ENCODE measurements around the gene TXNDC8. TPM values are rescaled to one million over a fixed set of nuclear protein-coding genes. Genes with fewer than 3 reads are reported as not detected.

TXNDC8 gene
- total RNA-seq, 2 donors from 2014 or later, result not detected

DNA sequence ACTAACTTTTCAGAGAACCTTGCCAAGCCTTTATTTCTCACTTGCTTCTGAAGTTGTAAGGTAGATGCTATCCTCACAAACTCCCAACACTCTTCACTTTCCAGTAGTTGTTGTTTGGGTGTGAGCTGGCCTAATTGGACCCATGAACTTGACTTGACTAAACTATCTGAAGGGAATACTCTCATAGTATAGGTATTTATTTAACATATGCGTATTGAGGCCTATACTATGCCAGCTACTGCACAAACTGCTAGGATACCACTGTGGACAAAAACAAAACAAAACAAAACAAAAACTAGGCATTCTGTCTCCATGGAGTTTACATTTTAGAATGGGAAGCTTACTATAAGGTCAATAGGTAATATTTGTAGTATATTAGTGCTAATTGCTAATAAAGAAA, 1.3 kb downstream of the TXNDC8 start:
- no peaks in the 10 kb centered on the region for H3K9me3 ChIP-seq
- H3K4me1 ChIP-seq (ENCODE audit: control insufficient read depth in 1 of 2, low read depth in 2 of 2), result peaks cover 0 to 10% of the 10 kb centered on the region in 2 donors
- H3K4me3 ChIP-seq, result no peak overlapping the region
- no peak for DNase-seq (ENCODE audit: low spot score)
- H3K27me3 ChIP-seq (replicated peaks; ENCODE audit: insufficient read depth), result no peaks in the 10 kb centered on the region
- no peak overlapping the region for H3K27ac ChIP-seq
- H3K36me3 ChIP-seq, result no peaks in the 10 kb centered on the region
- no peak for TF ChIP-seq CTCF (IDR thresholded peaks at IDR 0.05)
- ATAC-seq (ENCODE audit: insufficient number of reproducible peaks, low FRiP score, low read depth), result no peak

DNA sequence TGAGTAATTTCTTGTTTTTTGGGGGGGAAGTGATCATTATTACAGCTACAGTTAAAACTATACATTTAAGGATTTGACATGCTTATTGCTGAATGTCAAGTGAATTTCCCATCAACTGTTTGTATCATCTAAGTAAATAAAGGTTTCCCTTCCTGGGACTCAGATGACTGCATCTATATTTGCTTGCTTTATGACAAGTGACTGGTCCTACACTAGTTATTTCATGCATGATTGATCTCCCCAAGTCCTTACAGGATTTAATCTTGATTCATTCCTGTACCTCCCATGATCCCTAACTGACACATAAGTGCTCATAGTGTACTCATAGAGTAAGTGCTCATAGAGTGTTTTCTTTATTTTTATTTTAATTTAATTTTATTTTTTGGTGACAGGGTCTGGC, 2.8 kb downstream of the TXNDC8 start:
- Histone ChIP-seq H3K36me3 (no peaks in the 10 kb centered on the region), H3K9me3 (no peaks in the 10 kb centered on the region), H3K27ac (no peak overlapping the region), H3K4me1 (ENCODE audit: control insufficient read depth in 1 of 2, low read depth in 2 of 2) (peaks cover 0 to 10% of the 10 kb centered on the region in 2 donors), H3K4me3 (no peak overlapping the region), H3K27me3 (replicated peaks; ENCODE audit: insufficient read depth) (no peaks in the 10 kb centered on the region)
- DNase-seq (ENCODE audit: low spot score) (no peak), ATAC-seq (ENCODE audit: insufficient number of reproducible peaks, low FRiP score, low read depth) (no peak)
- no peak for TF ChIP-seq CTCF (IDR thresholded peaks at IDR 0.05)

DNA sequence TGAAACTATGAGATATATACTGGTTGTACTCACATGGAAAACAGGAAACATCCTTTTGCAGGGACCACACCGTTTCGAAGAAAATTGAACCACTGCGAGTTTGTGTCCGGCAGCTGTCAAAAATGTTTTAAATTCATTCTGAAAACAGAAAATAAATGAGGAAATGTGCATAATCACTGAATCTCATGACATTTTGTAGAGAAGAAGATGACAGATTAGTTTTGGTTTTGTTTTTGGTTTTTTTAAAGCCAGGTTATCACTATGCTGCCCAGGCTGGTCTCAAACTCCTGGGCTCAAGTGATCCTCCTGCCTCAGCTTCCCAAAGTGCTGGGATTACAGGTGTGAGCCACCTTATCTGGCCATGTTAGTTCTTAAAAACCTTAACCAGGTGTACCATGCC, 3.5 kb downstream of the TXNDC8 start:
- no peak for TF ChIP-seq CTCF (IDR thresholded peaks at IDR 0.05)
- ATAC-seq (ENCODE audit: insufficient number of reproducible peaks, low FRiP score, low read depth), result no peak
- DNase-seq (ENCODE audit: low spot score), result no peak
- Histone ChIP-seq H3K27ac (no peak overlapping the region), H3K27me3 (replicated peaks; ENCODE audit: insufficient read depth) (no peaks in the 10 kb centered on the region), H3K9me3 (no peaks in the 10 kb centered on the region), H3K4me3 (no peak overlapping the region), H3K4me1 (ENCODE audit: control insufficient read depth in 1 of 2, low read depth in 2 of 2) (peaks cover 0 to 10% of the 10 kb centered on the region in 2 donors), H3K36me3 (no peaks in the 10 kb centered on the region)

DNA sequence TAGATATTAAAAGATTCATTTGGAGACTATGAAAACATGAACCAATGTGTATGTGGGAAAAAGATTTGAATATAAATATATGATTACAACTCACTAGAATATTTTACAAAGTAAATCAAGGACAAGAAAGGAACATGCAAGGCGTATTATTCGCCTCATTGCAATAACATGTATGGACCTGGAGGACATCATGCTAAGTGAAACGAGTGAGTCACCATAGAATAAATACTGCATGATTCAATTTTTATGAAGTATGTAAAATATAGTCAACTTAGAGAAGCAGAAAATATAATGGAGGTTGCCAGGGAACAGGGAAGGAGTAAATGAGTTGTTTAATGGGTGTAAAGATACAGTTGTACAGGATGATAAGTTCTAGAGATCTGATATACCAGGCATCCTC, 4.9 kb downstream of the TXNDC8 start:
- DNase-seq (ENCODE audit: low spot score), result no peak
- Histone ChIP-seq H3K4me1 (ENCODE audit: control insufficient read depth in 1 of 2, low read depth in 2 of 2) (peaks cover 0 to 1% of the 10 kb centered on the region in 2 donors), H3K27me3 (replicated peaks; ENCODE audit: insufficient read depth) (no peaks in the 10 kb centered on the region), H3K9me3 (no peaks in the 10 kb centered on the region), H3K36me3 (no peaks in the 10 kb centered on the region), H3K27ac (no peak overlapping the region), H3K4me3 (no peak overlapping the region)
- TF ChIP-seq CTCF (IDR thresholded peaks at IDR 0.05), result no peak
- no peak for ATAC-seq (ENCODE audit: insufficient number of reproducible peaks, low FRiP score, low read depth)

DNA sequence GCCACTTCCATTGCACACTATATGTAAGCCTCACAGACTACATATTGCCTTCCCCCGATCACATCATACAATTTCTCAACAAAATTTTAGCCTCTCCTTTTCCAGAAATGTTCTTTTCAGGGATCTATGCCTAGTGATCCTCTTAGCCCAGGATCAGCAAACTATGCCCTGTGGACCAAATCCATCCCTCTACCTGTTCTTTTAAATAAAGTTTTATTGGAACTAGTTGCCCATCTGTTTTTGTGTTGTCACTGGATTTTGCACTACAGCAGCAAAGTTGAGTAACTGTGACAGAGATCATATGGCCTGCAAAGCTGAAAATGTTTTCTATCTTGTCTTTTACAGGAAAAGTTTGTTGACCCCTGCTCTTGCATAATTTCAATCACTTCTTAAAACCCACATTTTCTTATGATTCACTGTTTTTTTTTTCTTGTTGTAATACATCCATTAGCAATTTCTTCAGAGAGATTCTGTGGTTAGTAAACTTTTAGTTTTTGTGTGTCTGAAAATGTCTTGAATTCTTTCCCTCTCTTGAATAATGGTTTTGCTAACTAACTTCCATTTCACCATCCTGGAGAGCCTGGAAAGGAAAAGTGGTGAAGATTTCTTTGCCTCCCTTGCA, 7.1 kb downstream of the TXNDC8 start:
- Histone ChIP-seq H3K27ac (no peak overlapping the region), H3K9me3 (no peaks in the 10 kb centered on the region), H3K4me1 (ENCODE audit: control insufficient read depth in 1 of 2, low read depth in 2 of 2) (no peaks in the 10 kb centered on the region), H3K36me3 (no peaks in the 10 kb centered on the region), H3K4me3 (no peak overlapping the region), H3K27me3 (replicated peaks; ENCODE audit: insufficient read depth) (no peaks in the 10 kb centered on the region)
- no peak for TF ChIP-seq CTCF (IDR thresholded peaks at IDR 0.05)
- no peak for ATAC-seq (ENCODE audit: insufficient number of reproducible peaks, low FRiP score, low read depth)
- DNase-seq (ENCODE audit: low spot score), result no peak

All from thoracic aorta (tissue), 2 donors.